ENCODE measurements around the gene KIRREL3. TPM values are rescaled to one million over a fixed set of nuclear protein-coding genes. Genes with fewer than 3 reads are reported as not detected.

The KIRREL3 gene
- total and polyA plus RNA-seq, 7 experiments from 2014 or later, result not detected

DNA sequence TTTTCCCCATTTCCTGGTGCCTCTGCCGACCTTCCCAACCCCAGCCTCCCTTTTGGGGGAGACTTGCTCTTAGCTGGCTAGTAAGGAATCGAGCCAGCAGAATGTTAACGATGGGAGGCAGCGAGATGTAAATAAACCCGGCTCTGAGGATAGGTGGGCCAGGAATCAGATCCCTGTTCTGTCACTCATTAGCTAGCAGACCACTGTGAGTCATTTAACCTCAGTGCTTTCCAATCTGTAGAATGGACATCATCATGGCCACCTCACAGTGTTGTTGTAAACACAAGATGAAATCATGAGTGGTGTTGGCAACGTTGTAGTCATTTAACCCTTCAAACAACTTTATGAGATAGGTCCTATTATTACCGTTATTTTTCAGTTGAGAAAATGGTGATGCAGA is 208.6 kb downstream of the KIRREL3 start:
- Histone ChIP-seq H3K4me3 (ENCODE audit: low read length) (no peak overlapping the region), H3K36me3 (ENCODE audit: control insufficient read depth in 2 of 3, insufficient read depth in 3 of 3, low read length in 3 of 3) (no peaks in the 10 kb centered on the region), H3K4me1 (ENCODE audit: control insufficient read depth in 2 of 2, insufficient read depth in 2 of 2, low read length in 2 of 2) (no peaks in the 10 kb centered on the region), H3K27me3 (ENCODE audit: control insufficient read depth in 2 of 2, insufficient read depth in 2 of 2, low read length in 2 of 2) (no peaks in the 10 kb centered on the region), H3K9me3 (ENCODE audit: control insufficient read depth in 2 of 3, low read length in 3 of 3) (no peaks in the 10 kb centered on the region), H3K27ac (ENCODE audit: low read depth, low read length) (no peak overlapping the region)
- Mint-ChIP-seq H3K9me3 (peaks cover 0 to 10% (median 0%) of the 10 kb centered on the region in 11 donors), H3K27ac (no peak overlapping the region), H3K4me1 (no peaks in the 10 kb centered on the region), H3K4me3 (no peak overlapping the region), H3K36me3 (no peaks in the 10 kb centered on the region), H3K27me3 (peaks cover 0 to 34% (median 7%) of the 10 kb centered on the region in 5 donors)
- intact Hi-C loops (cut with micrococcal nuclease), result no loop called here
- no peak for DNase-seq
- ATAC-seq, result no peak
- POLR2A ChIA-PET, result no interaction called here
- CTCF ChIA-PET, result interaction anchor here (0.5 kb wide), 1 partner anchor 29 kb away, joined by 3 read pairs; no protein-coding TSS in a partner anchor

DNA sequence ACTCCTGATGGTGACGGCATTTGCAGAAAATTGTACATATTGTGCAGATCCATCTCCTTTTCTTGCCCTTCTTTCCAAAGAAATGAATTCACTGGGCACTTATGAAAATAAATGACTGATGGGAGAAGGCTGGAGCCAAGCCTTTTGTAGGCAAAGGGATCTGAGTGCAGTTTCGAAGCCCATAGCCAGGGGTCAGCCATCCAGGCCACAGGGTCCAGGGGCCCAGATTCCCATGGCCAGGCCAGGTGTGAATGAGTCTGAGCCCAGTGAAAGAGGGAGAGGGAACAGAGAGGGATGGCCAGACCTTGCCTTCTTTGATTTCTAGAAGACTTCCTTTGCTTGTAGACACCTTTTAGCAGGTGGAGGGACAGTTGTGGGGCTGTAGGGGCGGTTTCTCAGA is 209.1 kb downstream of the KIRREL3 start:
- Histone ChIP-seq H3K4me3 (ENCODE audit: low read length) (no peak overlapping the region), H3K27me3 (ENCODE audit: control insufficient read depth in 2 of 2, insufficient read depth in 2 of 2, low read length in 2 of 2) (no peaks in the 10 kb centered on the region), H3K9me3 (ENCODE audit: control insufficient read depth in 2 of 3, low read length in 3 of 3) (no peaks in the 10 kb centered on the region), H3K4me1 (ENCODE audit: control insufficient read depth in 2 of 2, insufficient read depth in 2 of 2, low read length in 2 of 2) (no peaks in the 10 kb centered on the region), H3K36me3 (ENCODE audit: control insufficient read depth in 2 of 3, insufficient read depth in 3 of 3, low read length in 3 of 3) (no peaks in the 10 kb centered on the region), H3K27ac (ENCODE audit: low read depth, low read length) (no peak overlapping the region)
- peaks cover 0 to 34% (median 7%) of the 10 kb centered on the region in 5 donors for H3K27me3 Mint-ChIP-seq
- ChIA-PET POLR2A (no interaction called here), CTCF (no interaction called here)
- no peak overlapping the region for H3K4me3 Mint-ChIP-seq
- intact Hi-C loops (cut with micrococcal nuclease), result no loop called here
- no peak for ATAC-seq
- H3K36me3 Mint-ChIP-seq, result no peaks in the 10 kb centered on the region
- H3K9me3 Mint-ChIP-seq, result peaks cover 0 to 10% (median 0%) of the 10 kb centered on the region in 11 donors
- no peak for DNase-seq
- no peak overlapping the region for H3K27ac Mint-ChIP-seq
- H3K4me1 Mint-ChIP-seq, result no peaks in the 10 kb centered on the region

DNA sequence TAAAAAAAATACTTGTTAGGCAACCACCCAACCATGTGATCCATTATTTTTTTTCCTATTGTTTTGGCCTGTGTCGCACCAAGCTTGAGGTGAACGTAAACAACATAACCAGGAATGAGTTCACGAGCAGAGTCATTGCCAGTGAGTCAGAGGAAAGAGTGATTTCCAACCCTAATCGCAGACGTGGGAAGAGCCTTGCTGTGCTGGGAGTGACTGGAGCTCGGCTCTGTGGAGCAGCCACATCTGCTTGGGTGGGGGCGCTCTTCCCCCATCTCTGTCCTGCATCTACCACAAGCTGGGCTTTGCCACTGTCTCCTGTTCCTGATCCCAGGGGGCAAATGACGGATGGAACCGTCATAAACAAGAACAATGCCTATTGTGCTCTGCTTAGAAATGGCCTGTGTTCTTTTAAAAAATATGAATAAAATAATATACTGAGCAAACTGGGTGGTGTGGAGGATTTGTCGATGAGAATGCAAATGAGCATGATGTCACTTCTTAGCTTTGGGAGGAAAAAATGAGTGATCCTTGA is 210.0 kb downstream of the KIRREL3 start:
- DNase-seq (no peak), ATAC-seq (no peak)
- peaks cover 0 to 34% (median 7%) of the 10 kb centered on the region in 5 donors for H3K27me3 Mint-ChIP-seq
- Histone ChIP-seq H3K4me1 (ENCODE audit: control insufficient read depth in 2 of 2, insufficient read depth in 2 of 2, low read length in 2 of 2) (no peaks in the 10 kb centered on the region), H3K9me3 (ENCODE audit: control insufficient read depth in 2 of 3, low read length in 3 of 3) (no peaks in the 10 kb centered on the region), H3K27me3 (ENCODE audit: control insufficient read depth in 2 of 2, insufficient read depth in 2 of 2, low read length in 2 of 2) (no peaks in the 10 kb centered on the region), H3K27ac (ENCODE audit: low read depth, low read length) (no peak overlapping the region), H3K4me3 (ENCODE audit: low read length) (no peak overlapping the region), H3K36me3 (ENCODE audit: control insufficient read depth in 2 of 3, insufficient read depth in 3 of 3, low read length in 3 of 3) (no peaks in the 10 kb centered on the region)
- peaks cover 0 to 10% (median 0%) of the 10 kb centered on the region in 11 donors for H3K9me3 Mint-ChIP-seq
- no peak overlapping the region for H3K27ac Mint-ChIP-seq
- H3K36me3 Mint-ChIP-seq, result no peaks in the 10 kb centered on the region
- intact Hi-C loops (cut with micrococcal nuclease), result no loop called here
- CTCF ChIA-PET, result no interaction called here
- POLR2A ChIA-PET, result no interaction called here
- no peak overlapping the region for H3K4me3 Mint-ChIP-seq
- H3K4me1 Mint-ChIP-seq, result no peaks in the 10 kb centered on the region

GRCh38 chr11:126782810-126783209 is 217.8 kb downstream of the KIRREL3 start:
- Histone ChIP-seq H3K27ac (ENCODE audit: low read depth, low read length) (no peak overlapping the region), H3K4me3 (ENCODE audit: low read length) (no peak overlapping the region), H3K36me3 (ENCODE audit: control insufficient read depth in 2 of 3, insufficient read depth in 3 of 3, low read length in 3 of 3) (no peaks in the 10 kb centered on the region), H3K27me3 (ENCODE audit: control insufficient read depth in 2 of 2, insufficient read depth in 2 of 2, low read length in 2 of 2) (no peaks in the 10 kb centered on the region), H3K4me1 (ENCODE audit: control insufficient read depth in 2 of 2, insufficient read depth in 2 of 2, low read length in 2 of 2) (no peaks in the 10 kb centered on the region), H3K9me3 (ENCODE audit: control insufficient read depth in 2 of 3, low read length in 3 of 3) (no peaks in the 10 kb centered on the region)
- DNase-seq (no peak), ATAC-seq (no peak)
- ChIA-PET POLR2A (no interaction called here), CTCF (no interaction called here)
- no peaks in the 10 kb centered on the region for H3K36me3 Mint-ChIP-seq
- H3K4me3 Mint-ChIP-seq, result no peak overlapping the region
- intact Hi-C loops (cut with micrococcal nuclease), result no loop called here
- H3K27ac Mint-ChIP-seq, result no peak overlapping the region
- H3K27me3 Mint-ChIP-seq, result peaks cover 0 to 30% (median 20%) of the 10 kb centered on the region in 5 donors
- H3K4me1 Mint-ChIP-seq, result no peaks in the 10 kb centered on the region
- H3K9me3 Mint-ChIP-seq, result peaks cover 0 to 2% (median 0%) of the 10 kb centered on the region in 11 donors

GRCh38 chr11:126781942-126782341 is 218.6 kb downstream of the KIRREL3 start:
- Histone ChIP-seq H3K27ac (ENCODE audit: low read depth, low read length) (no peak overlapping the region), H3K4me3 (ENCODE audit: low read length) (no peak overlapping the region), H3K36me3 (ENCODE audit: control insufficient read depth in 2 of 3, insufficient read depth in 3 of 3, low read length in 3 of 3) (no peaks in the 10 kb centered on the region), H3K27me3 (ENCODE audit: control insufficient read depth in 2 of 2, insufficient read depth in 2 of 2, low read length in 2 of 2) (no peaks in the 10 kb centered on the region), H3K9me3 (ENCODE audit: control insufficient read depth in 2 of 3, low read length in 3 of 3) (no peaks in the 10 kb centered on the region), H3K4me1 (ENCODE audit: control insufficient read depth in 2 of 2, insufficient read depth in 2 of 2, low read length in 2 of 2) (no peaks in the 10 kb centered on the region)
- DNase-seq (no peak), ATAC-seq (no peak)
- CTCF ChIA-PET, result no interaction called here
- intact Hi-C loops (cut with micrococcal nuclease), result no loop called here
- peaks cover 0 to 32% (median 24%) of the 10 kb centered on the region in 5 donors for H3K27me3 Mint-ChIP-seq
- no peak overlapping the region for H3K27ac Mint-ChIP-seq
- H3K4me1 Mint-ChIP-seq, result no peaks in the 10 kb centered on the region
- peaks cover 0 to 2% (median 0%) of the 10 kb centered on the region in 11 donors for H3K9me3 Mint-ChIP-seq
- H3K4me3 Mint-ChIP-seq, result no peak overlapping the region
- no peaks in the 10 kb centered on the region for H3K36me3 Mint-ChIP-seq
- POLR2A ChIA-PET, result no interaction called here

DNA sequence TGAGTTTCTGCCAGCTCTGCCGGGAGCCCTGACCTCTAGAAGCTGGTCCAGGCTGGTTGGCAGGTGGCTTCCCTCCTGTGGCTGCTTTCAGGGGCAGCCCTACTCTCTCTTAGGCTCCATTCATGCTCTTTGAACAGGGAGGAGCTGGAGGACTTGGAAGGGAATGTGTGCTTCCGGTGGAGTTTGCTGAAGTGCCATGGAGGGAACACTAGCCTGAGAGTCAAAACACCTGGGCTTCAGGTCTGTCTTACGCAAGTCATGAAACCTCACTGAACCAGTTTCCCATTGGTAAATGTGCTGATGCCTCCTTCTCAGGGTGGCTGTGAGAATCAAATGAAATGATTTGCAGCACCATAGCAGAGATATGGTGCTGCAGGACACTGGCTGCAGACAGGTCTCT is 224.5 kb downstream of the KIRREL3 start:
- Mint-ChIP-seq H3K27me3 (peaks cover 0 to 44% (median 27%) of the 10 kb centered on the region in 5 donors), H3K36me3 (no peaks in the 10 kb centered on the region), H3K27ac (no peak overlapping the region), H3K9me3 (peaks cover 0 to 1% (median 0%) of the 10 kb centered on the region in 11 donors), H3K4me1 (no peaks in the 10 kb centered on the region), H3K4me3 (no peak overlapping the region)
- ChIA-PET CTCF (no interaction called here), POLR2A (no interaction called here)
- no peaks in the 10 kb centered on the region for H3K4me1 ChIP-seq (ENCODE audit: control insufficient read depth in 2 of 2, insufficient read depth in 2 of 2, low read length in 2 of 2)
- intact Hi-C loops (cut with micrococcal nuclease), result no loop called here
- ATAC-seq (no peak), DNase-seq (no peak)
- no peaks in the 10 kb centered on the region for H3K9me3 ChIP-seq (ENCODE audit: control insufficient read depth in 2 of 3, low read length in 3 of 3)
- no peaks in the 10 kb centered on the region for H3K27me3 ChIP-seq (ENCODE audit: control insufficient read depth in 2 of 2, insufficient read depth in 2 of 2, low read length in 2 of 2)
- H3K27ac ChIP-seq (ENCODE audit: low read depth, low read length), result no peak overlapping the region
- no peak overlapping the region for H3K4me3 ChIP-seq (ENCODE audit: low read length)
- H3K36me3 ChIP-seq (ENCODE audit: control insufficient read depth in 2 of 3, insufficient read depth in 3 of 3, low read length in 3 of 3), result no peaks in the 10 kb centered on the region

DNA sequence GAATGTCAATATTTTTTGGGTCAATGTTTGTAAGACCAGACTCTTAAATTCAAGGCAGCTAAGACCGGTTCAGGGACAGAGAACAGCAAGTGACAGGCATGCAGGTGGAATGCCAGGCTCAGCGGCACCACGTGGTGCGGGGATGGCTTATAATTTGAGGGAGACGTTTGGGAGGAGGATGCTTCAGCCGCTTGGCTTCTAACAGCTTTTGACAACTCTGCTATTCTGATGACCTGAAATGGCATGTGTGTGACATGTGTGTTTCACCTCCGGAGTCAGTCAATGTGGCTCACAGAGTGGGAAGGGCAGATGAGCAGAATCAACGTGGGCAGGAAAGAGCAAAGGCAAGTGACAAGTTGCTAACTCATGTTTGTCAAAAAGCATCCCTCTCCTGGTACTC is 228.3 kb downstream of the KIRREL3 start:
- no peaks in the 10 kb centered on the region for H3K9me3 ChIP-seq (ENCODE audit: control insufficient read depth in 2 of 3, low read length in 3 of 3)
- Mint-ChIP-seq H3K36me3 (no peaks in the 10 kb centered on the region), H3K27me3 (peaks cover 0 to 26% (median 9%) of the 10 kb centered on the region in 5 donors), H3K27ac (no peak overlapping the region), H3K9me3 (peaks cover 0 to 5% (median 0%) of the 10 kb centered on the region in 11 donors), H3K4me3 (no peak overlapping the region), H3K4me1 (no peaks in the 10 kb centered on the region)
- H3K4me3 ChIP-seq (ENCODE audit: low read length), result no peak overlapping the region
- no peaks in the 10 kb centered on the region for H3K36me3 ChIP-seq (ENCODE audit: control insufficient read depth in 2 of 3, insufficient read depth in 3 of 3, low read length in 3 of 3)
- no peak for DNase-seq
- CTCF ChIA-PET, result no interaction called here
- intact Hi-C loops (cut with micrococcal nuclease), result no loop called here
- H3K27me3 ChIP-seq (ENCODE audit: control insufficient read depth in 2 of 2, insufficient read depth in 2 of 2, low read length in 2 of 2), result no peaks in the 10 kb centered on the region
- H3K27ac ChIP-seq (ENCODE audit: low read depth, low read length), result no peak overlapping the region
- POLR2A ChIA-PET, result no interaction called here
- no peak for ATAC-seq
- no peaks in the 10 kb centered on the region for H3K4me1 ChIP-seq (ENCODE audit: control insufficient read depth in 2 of 2, insufficient read depth in 2 of 2, low read length in 2 of 2)
